GM19351 (cell line): Measurements from ENCODE around the gene NFKBIE.
"Not testable (repeated sequence)": the region's sequence is repeated elsewhere in the genome, so short reads cannot be mapped to it uniquely, and the experiment has no call there.

Experiments used
- ATAC-seq: cut with Tn5 transposase; IDR thresholded peaks from one replicate; pipeline ENCODE4 v1.9.1; 2021; ENCODE audit warnings: mild to moderate bottlenecking, moderate library complexity; ENCODE audit not compliant: unreplicated experiment

The NFKBIE gene

GRCh38 chr6:44247338-44248302 is 17.7 kb downstream of the NFKBIE start:
- ATAC-seq, result no peak

GRCh38 chr6:44246663-44247337 is 18.6 kb downstream of the NFKBIE start, which contains the start of gene HSP90AB1:
Gene HSP90AB1 (plus strand): TSS chr6:44247101. CDS start chr6:44248630, 1,529 bp downstream.
- ATAC-seq, result peak; percentile 56

- peak; percentile 50 for ATAC-seq
These were observed 19.3 kb downstream of the NFKBIE start for GRCh38 chr6:44245912-44246662.

GRCh38 chr6:44245391-44245911 is 19.9 kb downstream of the NFKBIE start:
- ATAC-seq, result no peak

GRCh38 chr6:44243345-44243744 is 22.0 kb downstream of the NFKBIE start:
- ATAC-seq, result no peak

GRCh38 chr6:44238687-44239350 is 26.5 kb downstream of the NFKBIE start:
- ATAC-seq, result no peak

GRCh38 chr6:44237813-44238433 is 27.4 kb downstream of the NFKBIE start:
- ATAC-seq, result peak; percentile 85

GRCh38 chr6:44237021-44237812 is 28.1 kb downstream of the NFKBIE start:
- peak; percentile 60 for ATAC-seq

- no peak for ATAC-seq
These were observed 29.3 kb downstream of the NFKBIE start for GRCh38 chr6:44235891-44236516.

- no peak for ATAC-seq
These were observed 30.1 kb downstream of the NFKBIE start for GRCh38 chr6:44235269-44235668.

- no peak for ATAC-seq
These were observed 31.0 kb downstream of the NFKBIE start for GRCh38 chr6:44234101-44235025.

- ATAC-seq, result no peak
These were observed 31.7 kb downstream of the NFKBIE start for GRCh38 chr6:44233567-44234100.

- ATAC-seq, result no peak
These were observed 32.4 kb downstream of the NFKBIE start for GRCh38 chr6:44232676-44233566.

GRCh38 chr6:44231426-44231825 is 33.9 kb downstream of the NFKBIE start:
- ATAC-seq, result not testable (repeated sequence)

GRCh38 chr6:44230034-44230675 is 35.2 kb downstream of the NFKBIE start:
- no peak for ATAC-seq
